GM23248 (cell line): ENCODE measurements around the gene KLHDC4. TPM values are rescaled to one million over a fixed set of nuclear protein-coding genes. Genes with fewer than 3 reads are reported as not detected.

Experiments
- DNase-seq: peaks from one replicate; pipeline ENCODE4 v3.0.0-alpha.2; 2015
- H2AFZ ChIP-seq: fragments of 200-600 bp; sonication (generic); 2 replicates; pipeline ENCODE4 v1.6.1; 2016; ENCODE audit warnings: antibody characterized with exemption
- H3F3A ChIP-seq: fragments of 200-600 bp; sonication (generic); 2 replicates; pipeline ENCODE4 v1.6.1; 2016; ENCODE audit warnings: mild to moderate bottlenecking, antibody characterized with exemption, mixed run types; ENCODE audit not compliant: insufficient read depth
- H3K27ac ChIP-seq: fragments of 200-600 bp; sonication (generic); 2 replicates; pipeline ENCODE4 v1.5.1; 2016; ENCODE audit warnings: mild to moderate bottlenecking
- H3K27me3 ChIP-seq: fragments of 200-600 bp; sonication (generic); replicated peaks from 2 replicates; pipeline ENCODE4 v1.6.1; 2016; ENCODE audit warnings: mild to moderate bottlenecking; ENCODE audit not compliant: insufficient read depth
- H3K36me3 ChIP-seq: fragments of 200-600 bp; sonication (generic); 2 replicates; pipeline ENCODE4 v1.6.1; 2016; ENCODE audit warnings: low read depth, mild to moderate bottlenecking
- H3K4me1 ChIP-seq: fragments of 200-600 bp; sonication (generic); 2 replicates; pipeline ENCODE4 v1.6.1; 2016; ENCODE audit warnings: mild to moderate bottlenecking; ENCODE audit not compliant: insufficient read depth
- H3K4me2 ChIP-seq: fragments of 200-600 bp; sonication (generic); one replicate; pipeline ENCODE4 v1.6.1; 2016; ENCODE audit warnings: mild to moderate bottlenecking; ENCODE audit not compliant: unreplicated experiment
- H3K4me3 ChIP-seq: fragments of 200-600 bp; sonication (generic); 2 replicates; pipeline ENCODE4 v1.5.1; 2016; ENCODE audit warnings: mild to moderate bottlenecking
- H3K79me2 ChIP-seq: fragments of 200-600 bp; sonication (generic); 2 replicates; pipeline ENCODE4 v1.6.1; 2016; ENCODE audit warnings: mild to moderate bottlenecking; ENCODE audit not compliant: insufficient read depth
- H3K9ac ChIP-seq: fragments of 200-600 bp; sonication (generic); 2 replicates; pipeline ENCODE4 v1.6.1; 2016; ENCODE audit warnings: mild to moderate bottlenecking
- H3K9me2 ChIP-seq: fragments of 200-600 bp; sonication (generic); 2 replicates; pipeline ENCODE4 v1.6.1; 2016; ENCODE audit warnings: mixed run types, mild to moderate bottlenecking, moderate library complexity; ENCODE audit not compliant: insufficient read depth
- H3K9me3 ChIP-seq: fragments of 200-600 bp; sonication (generic); one replicate; pipeline ENCODE4 v1.6.1; 2017; ENCODE audit warnings: low read depth
- H4K20me1 ChIP-seq: fragments of 200-600 bp; sonication (generic); 2 replicates; pipeline ENCODE4 v1.6.0; 2016; ENCODE audit not compliant: insufficient read depth
- EZH2 ChIP-seq: fragments of 200-600 bp; sonication (generic); IDR thresholded peaks from 2 replicates; pipeline ENCODE4 v1.6.1; 2018; ENCODE audit warnings: antibody characterized with exemption, mild to moderate bottlenecking; ENCODE audit not compliant: insufficient read depth, poor library complexity, severe bottlenecking
- EZH2phosphoT487 ChIP-seq: fragments of 200-600 bp; sonication (generic); IDR thresholded peaks from 2 replicates; pipeline ENCODE4 v1.6.1; 2018; ENCODE audit warnings: antibody characterized with exemption, moderate library complexity, mild to moderate bottlenecking, low read depth; ENCODE audit not compliant: insufficient read depth
- WGBS, 2 experiments: methylation state at CpG; one replicate each; pipeline ENCODE4 v1.1.6; 2015 to 2017; ENCODE audit warnings: low lambda C conversion rate in 2 of 2, low coverage in 1 of 2; ENCODE audit errors: missing lambda C conversion rate in 2 of 2; 5-methylcytosine and 5-hydroxymethylcytosine counted together
- in situ Hi-C: fragments of 300-500 bp; cut with MboI; formaldehyde crosslinking; loops from 2 replicates; pipeline ENCODE4 v1.15.0; 2020
- polyA plus RNA-seq: library from polyadenylated mRNA; unstranded; fragments of >200 nt; fragmentation: Nextera tagmentation; extraction: Ambion mirVana; gene quantifications from 2 replicates; pipeline ENCODE4 v1.2.1, GENCODE V29; 2016
- total RNA-seq: library from RNA; depleted of rRNA; stranded (reverse); fragments of >200 nt; shearing (Covaris generic); gene quantifications from 2 replicates; pipeline ENCODE4 v1.2.3, GENCODE V29; 2014

Gene KLHDC4
- total and polyA plus RNA-seq, 2 experiments from 2014 or later: 8.8 to 9.4 TPM

- Histone ChIP-seq H3K4me2 (no peak overlapping the region), H3K9me2 (no peaks in the 10 kb centered on the region), H3K27me3 (no peaks in the 10 kb centered on the region), H3K9me3 (no peaks in the 10 kb centered on the region), H3K79me2 (0 out of 2 replicates have a peak, but pooled peaks cover 1% of the 10 kb centered on the region), H3K27ac (no peak overlapping the region), H2AFZ (no peak overlapping the region), H3F3A (no peaks in the 10 kb centered on the region), H3K9ac (no peak overlapping the region), H3K36me3 (peaks cover 9% of the 10 kb centered on the region; the same call in 1 of the 2 replicates), H3K4me1 (no peaks in the 10 kb centered on the region), H3K4me3 (no peak overlapping the region), H4K20me1 (no peaks in the 10 kb centered on the region)
- DNase-seq: peak; percentile 14
- in situ Hi-C loops: no loop called here
- 90 to 93% methylated on average over 8 of the region's 8 CpGs for WGBS, 2 experiments
- TF ChIP-seq EZH2phosphoT487 (no peak), EZH2 (no peak)
Measured at GRCh38 chr16:87757841-87758426, 7.9 kb downstream of the KLHDC4 start.

- Histone ChIP-seq H3K4me1 (no peaks in the 10 kb centered on the region), H3F3A (no peaks in the 10 kb centered on the region), H3K4me2 (no peak overlapping the region), H3K27me3 (no peaks in the 10 kb centered on the region), H3K4me3 (no peak overlapping the region), H3K9me3 (no peaks in the 10 kb centered on the region), H3K27ac (no peak overlapping the region), H3K9me2 (no peaks in the 10 kb centered on the region), H3K36me3 (0 out of 2 replicates have a peak, but pooled peaks cover 7% of the 10 kb centered on the region), H4K20me1 (no peaks in the 10 kb centered on the region), H2AFZ (no peak overlapping the region), H3K9ac (no peak overlapping the region), H3K79me2 (no peaks in the 10 kb centered on the region)
- DNase-seq: no peak
- TF ChIP-seq EZH2: no peak
- no peak for TF ChIP-seq EZH2phosphoT487
- in situ Hi-C loops: no loop called here
- 92 to 97% methylated on average over 11 of the region's 11 CpGs for WGBS, 2 experiments
Measured at GRCh38 chr16:87754535-87754934, 11.3 kb downstream of the KLHDC4 start.

- WGBS, 2 experiments: 91 to 93% methylated on average over 22 of the region's 22 CpGs
- Histone ChIP-seq H3K9me2 (no peaks in the 10 kb centered on the region), H3K27me3 (no peaks in the 10 kb centered on the region), H2AFZ (no peak overlapping the region), H3K4me1 (no peaks in the 10 kb centered on the region), H3F3A (no peaks in the 10 kb centered on the region), H3K27ac (no peak overlapping the region), H3K9ac (no peak overlapping the region), H3K36me3 (no peaks in the 10 kb centered on the region), H3K9me3 (no peaks in the 10 kb centered on the region), H3K4me3 (no peak overlapping the region), H3K4me2 (no peak overlapping the region), H3K79me2 (no peaks in the 10 kb centered on the region), H4K20me1 (no peaks in the 10 kb centered on the region)
- TF ChIP-seq EZH2phosphoT487 (no peak), EZH2 (no peak)
- DNase-seq: no peak
- in situ Hi-C loops: no loop called here
Measured at GRCh38 chr16:87747626-87748414, 18.0 kb downstream of the KLHDC4 start.

- no peak for DNase-seq
- H3K9me3 ChIP-seq: no peaks in the 10 kb centered on the region
- H3K27ac ChIP-seq: no peak overlapping the region
- TF ChIP-seq EZH2 (no peak), EZH2phosphoT487 (no peak)
- no peaks in the 10 kb centered on the region for H3F3A ChIP-seq
- H3K4me3 ChIP-seq: no peak overlapping the region
- in situ Hi-C loops: no loop called here
- H3K27me3 ChIP-seq: no peaks in the 10 kb centered on the region
- H3K79me2 ChIP-seq: no peaks in the 10 kb centered on the region
- no peaks in the 10 kb centered on the region for H3K9me2 ChIP-seq
- 0 out of 2 replicates have a peak, but pooled peaks cover 1% of the 10 kb centered on the region for H3K4me1 ChIP-seq
- H2AFZ ChIP-seq: no peak overlapping the region
- no peaks in the 10 kb centered on the region for H4K20me1 ChIP-seq
- no peaks in the 10 kb centered on the region for H3K36me3 ChIP-seq
- WGBS, 2 experiments: 95 to 97% methylated on average over 8 of the region's 8 CpGs
- no peak overlapping the region for H3K4me2 ChIP-seq
- H3K9ac ChIP-seq: no peak overlapping the region
Measured at GRCh38 chr16:87746178-87746577, 19.6 kb downstream of the KLHDC4 start.
